Measurements from ENCODE around the gene HSH2D.

Gene HSH2D

DNA sequence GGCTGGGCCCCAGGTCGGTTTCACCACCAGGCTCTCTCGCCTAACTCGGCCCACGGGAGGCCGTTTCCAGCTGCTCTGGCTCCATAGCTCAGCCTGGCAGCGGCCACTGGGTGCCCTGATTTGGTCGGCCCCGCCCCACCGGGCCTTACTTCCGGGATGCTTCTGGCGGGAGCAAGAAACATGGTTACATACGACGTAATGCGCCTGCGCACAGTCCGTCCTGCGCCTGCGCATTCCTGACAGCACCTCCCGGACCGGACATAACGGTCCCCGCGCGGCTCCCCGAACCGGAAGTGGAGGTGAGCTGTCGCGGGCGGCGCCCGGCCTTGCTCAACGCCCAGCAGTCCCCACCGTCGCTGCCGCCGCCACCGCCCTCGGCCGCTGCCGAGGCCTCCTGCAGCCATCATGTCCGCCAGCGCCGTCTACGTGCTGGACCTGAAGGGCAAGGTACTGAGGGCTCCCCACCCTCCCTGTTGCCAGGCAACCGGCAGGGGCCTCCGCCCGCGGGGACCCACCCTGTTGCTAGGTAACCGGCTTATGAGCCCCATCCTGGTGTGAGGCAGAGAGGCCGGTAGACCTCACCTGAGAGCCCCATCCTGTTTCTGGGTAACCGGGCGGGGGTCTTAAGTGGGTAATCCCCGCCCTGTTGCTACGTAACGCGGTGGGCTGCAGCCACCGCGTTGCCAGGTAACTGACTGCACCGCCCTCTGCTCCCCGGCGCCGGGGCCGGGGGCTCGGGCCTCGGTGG is 54.3 kb downstream of the HSH2D start, which contains the start of gene AP1M1 (continued):
- TF ChIP-seq, protein P1, sequence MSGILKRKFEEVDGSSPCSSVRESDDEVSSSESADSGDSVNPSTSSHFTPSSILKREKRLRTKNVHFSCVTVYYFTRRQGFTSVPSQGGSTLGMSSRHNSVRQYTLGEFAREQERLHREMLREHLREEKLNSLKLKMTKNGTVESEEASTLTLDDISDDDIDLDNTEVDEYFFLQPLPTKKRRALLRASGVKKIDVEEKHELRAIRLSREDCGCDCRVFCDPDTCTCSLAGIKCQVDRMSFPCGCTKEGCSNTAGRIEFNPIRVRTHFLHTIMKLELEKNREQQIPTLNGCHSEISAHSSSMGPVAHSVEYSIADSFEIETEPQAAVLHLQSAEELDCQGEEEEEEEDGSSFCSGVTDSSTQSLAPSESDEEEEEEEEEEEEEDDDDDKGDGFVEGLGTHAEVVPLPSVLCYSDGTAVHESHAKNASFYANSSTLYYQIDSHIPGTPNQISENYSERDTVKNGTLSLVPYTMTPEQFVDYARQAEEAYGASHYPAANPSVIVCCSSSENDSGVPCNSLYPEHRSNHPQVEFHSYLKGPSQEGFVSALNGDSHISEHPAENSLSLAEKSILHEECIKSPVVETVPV (CRISPR knock-in tag; IDR thresholded peaks at IDR 0.05): no peak
- TF ChIP-seq SNAI2 (CRISPR knock-in tag; IDR thresholded peaks at IDR 0.05) (no peak), ZFP3 (CRISPR knock-in tag; IDR thresholded peaks at IDR 0.05) (no peak)

DNA sequence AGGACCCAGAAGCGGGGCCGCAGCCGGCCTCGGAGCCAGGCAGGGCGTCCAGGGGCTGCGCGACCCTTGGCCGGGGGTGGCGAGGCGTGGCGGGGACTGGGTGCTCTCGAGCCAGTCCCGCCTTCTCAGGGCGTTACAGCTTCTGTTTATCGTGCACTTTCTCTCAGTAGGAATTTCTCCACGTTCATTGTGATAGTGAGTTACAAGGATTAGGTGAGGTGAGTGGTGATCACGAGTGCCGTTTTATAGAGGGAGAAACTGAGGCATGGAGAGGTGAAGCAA is 54.8 kb downstream of the HSH2D start:
- TF ChIP-seq ZNF8 (CRISPR knock-in tag; IDR thresholded peaks at IDR 0.05): no peak
- TF ChIP-seq, protein P2, sequence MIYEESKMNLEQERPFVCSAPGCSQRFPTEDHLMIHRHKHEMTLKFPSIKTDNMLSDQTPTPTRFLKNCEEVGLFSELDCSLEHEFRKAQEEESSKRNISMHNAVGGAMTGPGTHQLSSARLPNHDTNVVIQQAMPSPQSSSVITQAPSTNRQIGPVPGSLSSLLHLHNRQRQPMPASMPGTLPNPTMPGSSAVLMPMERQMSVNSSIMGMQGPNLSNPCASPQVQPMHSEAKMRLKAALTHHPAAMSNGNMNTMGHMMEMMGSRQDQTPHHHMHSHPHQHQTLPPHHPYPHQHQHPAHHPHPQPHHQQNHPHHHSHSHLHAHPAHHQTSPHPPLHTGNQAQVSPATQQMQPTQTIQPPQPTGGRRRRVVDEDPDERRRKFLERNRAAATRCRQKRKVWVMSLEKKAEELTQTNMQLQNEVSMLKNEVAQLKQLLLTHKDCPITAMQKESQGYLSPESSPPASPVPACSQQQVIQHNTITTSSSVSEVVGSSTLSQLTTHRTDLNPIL (CRISPR knock-in tag; IDR thresholded peaks at IDR 0.05; ENCODE audit: low read depth): no peak
- no peak for TF ChIP-seq ARNTL (CRISPR knock-in tag; IDR thresholded peaks at IDR 0.05; ENCODE audit: borderline replicate concordance, low read depth)
- peak; percentile 4 for ATAC-seq

DNA sequence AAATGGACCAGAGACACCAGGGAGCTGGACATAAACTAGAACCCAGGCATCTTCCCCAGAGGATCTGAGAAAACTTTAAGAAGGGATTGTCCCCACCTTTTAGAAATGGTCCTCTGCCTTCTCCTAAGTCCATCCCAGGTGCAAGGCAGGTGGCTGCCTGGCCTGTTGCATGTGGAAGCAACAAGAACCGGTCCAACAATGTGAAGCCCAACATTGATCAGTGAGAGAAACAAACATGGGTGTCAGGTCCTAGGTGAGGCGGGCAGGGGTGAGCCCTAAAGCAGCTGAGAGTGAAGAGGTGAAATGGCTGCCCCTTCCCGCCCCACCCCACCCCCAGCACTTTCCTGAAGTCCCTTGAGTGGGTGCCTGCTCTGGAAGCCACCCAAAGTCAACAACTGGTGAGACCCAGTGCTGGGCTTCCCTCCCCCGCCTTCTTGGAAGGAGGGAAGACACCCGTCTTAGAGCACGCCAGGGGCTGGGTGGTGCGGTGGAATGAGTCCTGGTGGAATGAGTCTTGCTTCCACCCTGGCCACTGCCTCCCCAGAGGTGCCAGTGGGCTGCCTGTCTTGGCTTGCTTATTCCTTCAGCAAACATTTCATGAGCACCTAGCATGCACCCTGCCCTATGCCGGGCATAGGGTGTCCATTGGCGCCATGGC is 55.9 kb downstream of the HSH2D start:
- TF ChIP-seq ZC3H10 (CRISPR knock-in tag; IDR thresholded peaks at IDR 0.05): no peak
- no peak for ATAC-seq

DNA sequence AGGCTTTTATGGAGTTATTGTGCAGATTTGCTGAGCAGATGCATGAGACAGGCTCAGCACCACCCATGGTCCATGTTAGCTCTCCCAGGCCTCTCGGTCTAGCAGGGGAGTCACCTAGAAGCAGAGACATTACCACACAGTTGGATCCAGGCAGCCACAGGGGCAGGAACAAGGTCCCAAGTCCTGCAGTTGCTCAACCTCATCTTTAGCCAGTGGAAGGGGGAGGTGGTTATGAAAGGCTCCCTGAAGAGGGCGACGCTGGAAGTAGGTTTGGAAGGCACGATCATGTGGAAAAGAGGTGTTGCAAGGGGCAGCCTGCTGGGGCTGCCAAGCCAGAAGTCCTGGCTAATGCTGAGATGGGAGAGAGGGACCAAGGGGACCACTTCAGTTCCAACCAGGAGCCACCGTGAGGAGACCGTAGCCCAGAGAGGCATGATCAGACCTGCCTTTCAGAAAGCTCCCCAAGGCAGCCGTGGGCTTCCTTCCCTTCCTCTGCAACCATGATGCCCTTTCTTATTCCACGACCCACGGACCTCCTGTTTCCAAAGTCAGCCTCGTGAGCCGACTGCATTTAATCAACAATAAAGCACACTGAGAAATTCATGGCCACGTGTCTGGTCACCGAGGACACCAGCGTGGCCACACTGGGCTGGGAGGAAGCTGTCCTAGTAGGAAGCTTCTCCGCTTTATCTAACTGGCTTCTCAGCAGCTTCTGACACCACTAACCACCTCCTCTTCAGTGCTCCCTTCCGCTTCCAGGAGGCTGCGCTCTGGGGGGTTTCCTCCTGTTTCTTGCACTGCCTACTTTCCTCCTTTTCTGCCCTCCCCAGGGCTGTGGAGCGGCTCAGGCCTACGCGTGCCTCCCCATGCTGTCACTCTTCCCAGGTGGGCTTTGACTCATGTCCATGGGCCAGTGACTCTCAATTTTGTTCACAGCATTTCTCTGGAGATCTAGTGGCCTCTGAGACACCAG is 56.8 kb downstream of the HSH2D start:
- no peak for ATAC-seq

DNA sequence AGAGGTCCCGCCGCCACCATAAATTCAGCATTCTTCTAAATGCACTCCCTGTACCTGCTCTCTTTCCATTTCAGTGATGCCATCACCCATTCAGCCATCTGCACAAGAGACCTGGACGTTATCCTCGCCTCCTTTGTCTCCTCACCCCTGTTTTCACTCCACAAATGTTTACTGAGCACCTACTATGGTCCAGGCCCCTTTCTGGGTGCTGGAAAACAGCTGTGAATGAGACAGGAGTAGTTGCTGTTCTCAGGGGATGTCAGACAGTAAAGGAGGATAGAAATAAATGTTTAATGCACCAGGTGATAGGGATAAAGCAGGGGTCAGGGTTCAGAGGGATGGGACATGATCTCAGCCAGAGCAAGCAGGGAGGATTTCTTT is 57.5 kb downstream of the HSH2D start:
- no peak for ATAC-seq
- TF ChIP-seq ISL1 (CRISPR knock-in tag; IDR thresholded peaks at IDR 0.05) (no peak), ZNF70 (CRISPR knock-in tag; IDR thresholded peaks at IDR 0.05) (no peak), ZFP30 (CRISPR knock-in tag; IDR thresholded peaks at IDR 0.05) (no peak), SNAI2 (CRISPR knock-in tag; IDR thresholded peaks at IDR 0.05) (no peak), ZNF8 (CRISPR knock-in tag; IDR thresholded peaks at IDR 0.05) (no peak), PPARA (CRISPR knock-in tag; IDR thresholded peaks at IDR 0.05; ENCODE audit: borderline replicate concordance) (no peak)
- TF ChIP-seq, protein P1 (CRISPR knock-in tag; IDR thresholded peaks at IDR 0.05): no peak
- TF ChIP-seq, protein P3, sequence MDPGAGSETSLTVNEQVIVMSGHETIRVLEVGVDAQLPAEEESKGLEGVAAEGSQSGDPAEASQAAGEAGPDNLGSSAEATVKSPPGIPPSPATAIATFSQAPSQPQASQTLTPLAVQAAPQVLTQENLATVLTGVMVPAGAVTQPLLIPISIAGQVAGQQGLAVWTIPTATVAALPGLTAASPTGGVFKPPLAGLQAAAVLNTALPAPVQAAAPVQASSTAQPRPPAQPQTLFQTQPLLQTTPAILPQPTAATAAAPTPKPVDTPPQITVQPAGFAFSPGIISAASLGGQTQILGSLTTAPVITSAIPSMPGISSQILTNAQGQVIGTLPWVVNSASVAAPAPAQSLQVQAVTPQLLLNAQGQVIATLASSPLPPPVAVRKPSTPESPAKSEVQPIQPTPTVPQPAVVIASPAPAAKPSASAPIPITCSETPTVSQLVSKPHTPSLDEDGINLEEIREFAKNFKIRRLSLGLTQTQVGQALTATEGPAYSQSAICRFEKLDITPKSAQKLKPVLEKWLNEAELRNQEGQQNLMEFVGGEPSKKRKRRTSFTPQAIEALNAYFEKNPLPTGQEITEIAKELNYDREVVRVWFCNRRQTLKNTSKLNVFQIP (CRISPR knock-in tag; IDR thresholded peaks at IDR 0.05; ENCODE audit: borderline replicate concordance, low read depth): no peak
- TF ChIP-seq, protein P4, sequence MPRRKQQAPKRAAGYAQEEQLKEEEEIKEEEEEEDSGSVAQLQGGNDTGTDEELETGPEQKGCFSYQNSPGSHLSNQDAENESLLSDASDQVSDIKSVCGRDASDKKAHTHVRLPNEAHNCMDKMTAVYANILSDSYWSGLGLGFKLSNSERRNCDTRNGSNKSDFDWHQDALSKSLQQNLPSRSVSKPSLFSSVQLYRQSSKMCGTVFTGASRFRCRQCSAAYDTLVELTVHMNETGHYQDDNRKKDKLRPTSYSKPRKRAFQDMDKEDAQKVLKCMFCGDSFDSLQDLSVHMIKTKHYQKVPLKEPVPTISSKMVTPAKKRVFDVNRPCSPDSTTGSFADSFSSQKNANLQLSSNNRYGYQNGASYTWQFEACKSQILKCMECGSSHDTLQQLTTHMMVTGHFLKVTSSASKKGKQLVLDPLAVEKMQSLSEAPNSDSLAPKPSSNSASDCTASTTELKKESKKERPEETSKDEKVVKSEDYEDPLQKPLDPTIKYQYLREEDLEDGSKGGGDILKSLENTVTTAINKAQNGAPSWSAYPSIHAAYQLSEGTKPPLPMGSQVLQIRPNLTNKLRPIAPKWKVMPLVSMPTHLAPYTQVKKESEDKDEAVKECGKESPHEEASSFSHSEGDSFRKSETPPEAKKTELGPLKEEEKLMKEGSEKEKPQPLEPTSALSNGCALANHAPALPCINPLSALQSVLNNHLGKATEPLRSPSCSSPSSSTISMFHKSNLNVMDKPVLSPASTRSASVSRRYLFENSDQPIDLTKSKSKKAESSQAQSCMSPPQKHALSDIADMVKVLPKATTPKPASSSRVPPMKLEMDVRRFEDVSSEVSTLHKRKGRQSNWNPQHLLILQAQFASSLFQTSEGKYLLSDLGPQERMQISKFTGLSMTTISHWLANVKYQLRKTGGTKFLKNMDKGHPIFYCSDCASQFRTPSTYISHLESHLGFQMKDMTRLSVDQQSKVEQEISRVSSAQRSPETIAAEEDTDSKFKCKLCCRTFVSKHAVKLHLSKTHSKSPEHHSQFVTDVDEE (CRISPR knock-in tag; IDR thresholded peaks at IDR 0.05): no peak

More for the DNA sequence above, 56.8 kb downstream of the HSH2D start:
- TF ChIP-seq ZC3H10 (CRISPR knock-in tag; IDR thresholded peaks at IDR 0.05) (no peak), ARNTL (CRISPR knock-in tag; IDR thresholded peaks at IDR 0.05; ENCODE audit: borderline replicate concordance, low read depth) (no peak), CSDC2 (CRISPR knock-in tag; IDR thresholded peaks at IDR 0.05) (no peak), TOX (CRISPR knock-in tag; IDR thresholded peaks at IDR 0.05; ENCODE audit: borderline replicate concordance) (no peak), TCF4 (CRISPR knock-in tag; IDR thresholded peaks at IDR 0.05; ENCODE audit: borderline replicate concordance) (no peak), OSR1 (CRISPR knock-in tag; IDR thresholded peaks at IDR 0.05) (no peak), ZFP3 (CRISPR knock-in tag; IDR thresholded peaks at IDR 0.05) (no peak), ZNF8 (CRISPR knock-in tag; IDR thresholded peaks at IDR 0.05) (no peak), ZNF70 (CRISPR knock-in tag; IDR thresholded peaks at IDR 0.05) (no peak), ZFP30 (CRISPR knock-in tag; IDR thresholded peaks at IDR 0.05) (no peak), RARB (CRISPR knock-in tag; IDR thresholded peaks at IDR 0.05) (no peak)
- TF ChIP-seq, protein P5, sequence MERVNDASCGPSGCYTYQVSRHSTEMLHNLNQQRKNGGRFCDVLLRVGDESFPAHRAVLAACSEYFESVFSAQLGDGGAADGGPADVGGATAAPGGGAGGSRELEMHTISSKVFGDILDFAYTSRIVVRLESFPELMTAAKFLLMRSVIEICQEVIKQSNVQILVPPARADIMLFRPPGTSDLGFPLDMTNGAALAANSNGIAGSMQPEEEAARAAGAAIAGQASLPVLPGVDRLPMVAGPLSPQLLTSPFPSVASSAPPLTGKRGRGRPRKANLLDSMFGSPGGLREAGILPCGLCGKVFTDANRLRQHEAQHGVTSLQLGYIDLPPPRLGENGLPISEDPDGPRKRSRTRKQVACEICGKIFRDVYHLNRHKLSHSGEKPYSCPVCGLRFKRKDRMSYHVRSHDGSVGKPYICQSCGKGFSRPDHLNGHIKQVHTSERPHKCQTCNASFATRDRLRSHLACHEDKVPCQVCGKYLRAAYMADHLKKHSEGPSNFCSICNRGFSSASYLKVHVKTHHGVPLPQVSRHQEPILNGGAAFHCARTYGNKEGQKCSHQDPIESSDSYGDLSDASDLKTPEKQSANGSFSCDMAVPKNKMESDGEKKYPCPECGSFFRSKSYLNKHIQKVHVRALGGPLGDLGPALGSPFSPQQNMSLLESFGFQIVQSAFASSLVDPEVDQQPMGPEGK (CRISPR knock-in tag; IDR thresholded peaks at IDR 0.05; ENCODE audit: borderline replicate concordance): no peak
- TF ChIP-seq, protein P1 (CRISPR knock-in tag; IDR thresholded peaks at IDR 0.05): no peak

All from SK-N-SH treated with all-trans-retinoic acid at 6 μM for 48 hours (cell line).